ENCODE results near the gene EGFL6.

DNA sequence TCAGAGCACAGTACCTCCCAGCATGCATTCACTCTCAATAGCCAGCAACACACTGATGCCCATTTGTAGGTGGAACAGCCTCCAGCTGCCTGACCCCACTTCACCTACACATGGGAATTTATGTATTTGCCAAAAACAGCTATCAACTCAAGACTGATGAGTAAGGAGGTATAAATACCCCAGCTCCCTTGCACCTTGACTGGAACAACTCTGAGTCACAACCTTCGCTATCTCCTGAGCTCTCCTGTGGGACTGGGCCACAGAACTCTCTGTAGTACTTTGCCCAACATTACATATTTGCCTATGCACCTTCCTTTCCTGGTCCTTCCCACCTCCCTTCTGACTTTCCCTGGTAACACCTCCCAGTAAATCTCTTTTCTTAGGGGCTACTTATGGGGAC, 16.5 kb upstream of the EGFL6 start:
- TF ChIP-seq, protein P1, sequence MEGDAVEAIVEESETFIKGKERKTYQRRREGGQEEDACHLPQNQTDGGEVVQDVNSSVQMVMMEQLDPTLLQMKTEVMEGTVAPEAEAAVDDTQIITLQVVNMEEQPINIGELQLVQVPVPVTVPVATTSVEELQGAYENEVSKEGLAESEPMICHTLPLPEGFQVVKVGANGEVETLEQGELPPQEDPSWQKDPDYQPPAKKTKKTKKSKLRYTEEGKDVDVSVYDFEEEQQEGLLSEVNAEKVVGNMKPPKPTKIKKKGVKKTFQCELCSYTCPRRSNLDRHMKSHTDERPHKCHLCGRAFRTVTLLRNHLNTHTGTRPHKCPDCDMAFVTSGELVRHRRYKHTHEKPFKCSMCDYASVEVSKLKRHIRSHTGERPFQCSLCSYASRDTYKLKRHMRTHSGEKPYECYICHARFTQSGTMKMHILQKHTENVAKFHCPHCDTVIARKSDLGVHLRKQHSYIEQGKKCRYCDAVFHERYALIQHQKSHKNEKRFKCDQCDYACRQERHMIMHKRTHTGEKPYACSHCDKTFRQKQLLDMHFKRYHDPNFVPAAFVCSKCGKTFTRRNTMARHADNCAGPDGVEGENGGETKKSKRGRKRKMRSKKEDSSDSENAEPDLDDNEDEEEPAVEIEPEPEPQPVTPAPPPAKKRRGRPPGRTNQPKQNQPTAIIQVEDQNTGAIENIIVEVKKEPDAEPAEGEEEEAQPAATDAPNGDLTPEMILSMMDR (IDR thresholded peaks at IDR 0.05): no peak
- no peak for TF ChIP-seq POLR2AphosphoS5 (IDR thresholded peaks at IDR 0.05)
- no peak for TF ChIP-seq POLR2A (IDR thresholded peaks at IDR 0.05)

Data from upper lobe of left lung (tissue), 4 donors.